ENCODE results near the gene ZNF763.
"Not testable (repeated sequence)": the region's sequence is repeated elsewhere in the genome, so short reads cannot be mapped to it uniquely, and the experiment has no call there.

- TF ChIP-seq EZH2 (IDR thresholded peaks at IDR 0.05; ENCODE audit: insufficient read depth, low read length); CTCF (IDR thresholded peaks at IDR 0.05; ENCODE audit: insufficient read depth, low read depth, low read length): not testable (repeated sequence)
These were observed 23.4 kb upstream of the ZNF763 start for GRCh38 chr19:11941361-11941887.
